CMK (cell line): ENCODE data around the gene PKLR.
"Not testable (repeated sequence)": the region's sequence is repeated elsewhere in the genome, so short reads cannot be mapped to it uniquely, and the experiment has no call there.

ENCODE experiments used
- DNase-seq: peaks from one replicate; pipeline ENCODE4 v3.0.0-alpha.2; 2010; ENCODE audit warnings: low read depth

The PKLR gene

GRCh38 chr1:155301342-155301841 is at the start of gene PKLR:
Gene PKLR (minus strand): TSS chr1:155301438. CDS start chr1:155301395, 43 bp downstream.
- DNase-seq: no peak

- DNase-seq: no peak
Measured at GRCh38 chr1:155342842-155343241, 41.6 kb upstream of the PKLR start.

GRCh38 chr1:155339515-155340097 is 38.4 kb upstream of the PKLR start:
- no peak for DNase-seq

- no peak for DNase-seq
Measured at GRCh38 chr1:155334962-155335361, 33.7 kb upstream of the PKLR start.

- no peak for DNase-seq
Measured at GRCh38 chr1:155329980-155330598, 28.9 kb upstream of the PKLR start.

- DNase-seq: not testable (repeated sequence)
Measured at GRCh38 chr1:155328856-155329255, 27.6 kb upstream of the PKLR start.

GRCh38 chr1:155327981-155328380 is 26.7 kb upstream of the PKLR start:
- no peak for DNase-seq

- no peak for DNase-seq
Measured at GRCh38 chr1:155326631-155327037, 25.4 kb upstream of the PKLR start.

- no peak for DNase-seq
Measured at GRCh38 chr1:155326020-155326526, 24.8 kb upstream of the PKLR start.

GRCh38 chr1:155325603-155325893 is 24.3 kb upstream of the PKLR start:
- no peak for DNase-seq

- no peak for DNase-seq
Measured at GRCh38 chr1:155324717-155325602, 23.7 kb upstream of the PKLR start.

- DNase-seq: peak; percentile 93
Measured at GRCh38 chr1:155324037-155324716, 22.9 kb upstream of the PKLR start.

- peak; percentile 71 for DNase-seq
Measured at GRCh38 chr1:155323729-155324036, 22.4 kb upstream of the PKLR start.

GRCh38 chr1:155322953-155323728 is 21.9 kb upstream of the PKLR start:
- DNase-seq: peak; percentile 78

- no peak for DNase-seq
Measured at GRCh38 chr1:155322571-155322952, 21.3 kb upstream of the PKLR start.

- DNase-seq: no peak
Measured at GRCh38 chr1:155321639-155322503, 20.6 kb upstream of the PKLR start.

- no peak for DNase-seq
Measured at GRCh38 chr1:155320661-155321617, 19.7 kb upstream of the PKLR start, which contains the start of gene RUSC1. Gene RUSC1 (plus strand): TSS chr1:155320894. CDS start chr1:155321774, 880 bp downstream.

GRCh38 chr1:155320252-155320651 is 19.0 kb upstream of the PKLR start:
- DNase-seq: no peak

GRCh38 chr1:155319536-155319935 is 18.3 kb upstream of the PKLR start:
- DNase-seq: no peak
